Measurements from ENCODE around the gene THYN1.

THYN1 gene

GRCh38 chr11:134253188-134253993, at the start of gene THYN1, which contains the start of gene ACAD8:
THYN1 (minus strand) TSS chr11:134253352; CDS start chr11:134252882, 470 bp downstream.
ACAD8 (plus strand) TSS chr11:134253568; CDS start chr11:134253601, 33 bp downstream.
- TF ChIP-seq, protein P1, sequence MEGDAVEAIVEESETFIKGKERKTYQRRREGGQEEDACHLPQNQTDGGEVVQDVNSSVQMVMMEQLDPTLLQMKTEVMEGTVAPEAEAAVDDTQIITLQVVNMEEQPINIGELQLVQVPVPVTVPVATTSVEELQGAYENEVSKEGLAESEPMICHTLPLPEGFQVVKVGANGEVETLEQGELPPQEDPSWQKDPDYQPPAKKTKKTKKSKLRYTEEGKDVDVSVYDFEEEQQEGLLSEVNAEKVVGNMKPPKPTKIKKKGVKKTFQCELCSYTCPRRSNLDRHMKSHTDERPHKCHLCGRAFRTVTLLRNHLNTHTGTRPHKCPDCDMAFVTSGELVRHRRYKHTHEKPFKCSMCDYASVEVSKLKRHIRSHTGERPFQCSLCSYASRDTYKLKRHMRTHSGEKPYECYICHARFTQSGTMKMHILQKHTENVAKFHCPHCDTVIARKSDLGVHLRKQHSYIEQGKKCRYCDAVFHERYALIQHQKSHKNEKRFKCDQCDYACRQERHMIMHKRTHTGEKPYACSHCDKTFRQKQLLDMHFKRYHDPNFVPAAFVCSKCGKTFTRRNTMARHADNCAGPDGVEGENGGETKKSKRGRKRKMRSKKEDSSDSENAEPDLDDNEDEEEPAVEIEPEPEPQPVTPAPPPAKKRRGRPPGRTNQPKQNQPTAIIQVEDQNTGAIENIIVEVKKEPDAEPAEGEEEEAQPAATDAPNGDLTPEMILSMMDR (IDR thresholded peaks at IDR 0.05; ENCODE audit: borderline replicate concordance, insufficient read depth, low read depth, low read length): no peak
- H3K4me3 ChIP-seq (ENCODE audit: low read depth, low read length): peak within 1 kb of the TSS; percentile 98

- H3K4me3 ChIP-seq (ENCODE audit: low read depth, low read length): no peak overlapping the region
- TF ChIP-seq, protein P1 (IDR thresholded peaks at IDR 0.05; ENCODE audit: borderline replicate concordance, insufficient read depth, low read depth, low read length): no peak
These were observed 41.5 kb upstream of the THYN1 start for GRCh38 chr11:134294664-134295063.

DNA sequence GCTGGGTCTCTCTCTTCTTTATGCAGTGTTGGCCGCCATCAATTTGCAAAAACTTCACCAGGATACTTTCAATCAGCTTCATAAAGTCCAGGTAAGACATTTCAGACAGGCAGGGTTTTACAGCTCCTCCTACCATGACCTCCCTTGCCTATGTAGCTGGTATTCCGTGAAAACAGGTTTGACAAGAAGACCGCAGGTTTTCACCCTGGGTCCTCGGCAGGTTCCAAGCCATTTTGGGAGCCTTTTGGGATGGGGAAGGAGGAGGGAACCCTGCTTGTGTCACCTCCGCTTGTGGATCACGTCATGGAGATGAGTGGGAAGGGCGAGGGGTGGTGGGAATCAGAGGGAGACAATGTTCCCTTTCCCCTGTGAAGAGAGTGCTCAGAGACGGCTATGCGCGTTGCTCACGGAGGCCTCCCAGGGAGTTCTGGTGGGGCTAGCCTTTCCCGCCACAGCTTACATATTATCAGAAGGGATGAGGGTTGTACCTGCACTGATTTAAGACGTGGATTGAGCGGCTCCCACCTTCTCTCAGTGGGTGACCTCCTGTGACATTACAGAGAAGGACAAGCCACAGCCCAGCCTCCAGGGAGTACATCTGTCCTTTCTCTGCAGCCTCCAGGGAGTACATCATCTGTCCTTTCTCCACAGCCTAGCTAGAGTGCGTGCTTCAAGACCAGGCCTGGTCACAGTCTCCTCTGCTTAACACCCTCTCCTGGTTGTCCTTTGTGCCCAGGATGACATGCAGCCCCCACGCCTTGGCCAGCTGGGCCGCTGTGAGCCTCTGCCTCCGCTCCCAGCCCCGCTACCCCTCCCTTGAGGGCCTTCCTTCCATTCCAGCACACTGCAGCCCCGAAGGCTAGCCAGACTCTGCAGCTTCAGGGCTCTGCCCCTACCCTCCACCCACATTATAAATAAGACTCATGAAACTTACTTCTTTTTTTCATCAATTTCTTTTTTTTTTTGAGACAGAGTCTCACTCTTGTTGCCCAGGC, 40.3 kb upstream of the THYN1 start:
- H3K4me3 ChIP-seq (ENCODE audit: low read depth, low read length): no peak overlapping the region
- TF ChIP-seq, protein P1 (IDR thresholded peaks at IDR 0.05; ENCODE audit: borderline replicate concordance, insufficient read depth, low read depth, low read length): no peak

- TF ChIP-seq, protein P1 (IDR thresholded peaks at IDR 0.05; ENCODE audit: borderline replicate concordance, insufficient read depth, low read depth, low read length): no peak
- H3K4me3 ChIP-seq (ENCODE audit: low read depth, low read length): no peak overlapping the region
These were observed 39.5 kb upstream of the THYN1 start for GRCh38 chr11:134292661-134293060.

DNA sequence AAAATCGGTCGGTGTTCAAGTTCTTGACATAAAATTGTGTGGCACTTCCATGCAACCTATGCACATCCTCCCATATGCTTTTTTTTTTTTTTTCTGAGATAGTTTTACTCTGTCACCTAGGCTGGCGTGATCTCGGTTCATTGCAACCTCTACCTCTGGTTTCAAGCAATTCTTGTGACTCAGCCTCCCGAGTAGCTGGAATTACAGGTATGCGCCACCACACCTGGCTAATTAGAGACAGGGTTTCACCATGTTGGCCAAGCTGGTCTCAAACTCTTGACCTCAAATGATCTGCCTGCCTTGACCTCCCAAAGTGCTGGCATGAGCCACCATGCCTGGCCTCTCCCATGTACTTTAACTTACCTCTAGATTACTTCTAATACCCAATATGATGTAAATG, 38.0 kb upstream of the THYN1 start:
- no peak overlapping the region for H3K4me3 ChIP-seq (ENCODE audit: low read depth, low read length)
- TF ChIP-seq, protein P1 (IDR thresholded peaks at IDR 0.05; ENCODE audit: borderline replicate concordance, insufficient read depth, low read depth, low read length): no peak

- no peak overlapping the region for H3K4me3 ChIP-seq (ENCODE audit: low read depth, low read length)
- TF ChIP-seq, protein P1 (IDR thresholded peaks at IDR 0.05; ENCODE audit: borderline replicate concordance, insufficient read depth, low read depth, low read length): no peak
These were observed 37.5 kb upstream of the THYN1 start for GRCh38 chr11:134290646-134291045.

Data from GM12875 (cell line).